ENCODE results near the gene APEH. TPM values are rescaled to one million over a fixed set of nuclear protein-coding genes. Genes with fewer than 3 reads are reported as not detected.

The APEH gene
- total RNA-seq, 1 donor from 2014 or later = 113 TPM

DNA sequence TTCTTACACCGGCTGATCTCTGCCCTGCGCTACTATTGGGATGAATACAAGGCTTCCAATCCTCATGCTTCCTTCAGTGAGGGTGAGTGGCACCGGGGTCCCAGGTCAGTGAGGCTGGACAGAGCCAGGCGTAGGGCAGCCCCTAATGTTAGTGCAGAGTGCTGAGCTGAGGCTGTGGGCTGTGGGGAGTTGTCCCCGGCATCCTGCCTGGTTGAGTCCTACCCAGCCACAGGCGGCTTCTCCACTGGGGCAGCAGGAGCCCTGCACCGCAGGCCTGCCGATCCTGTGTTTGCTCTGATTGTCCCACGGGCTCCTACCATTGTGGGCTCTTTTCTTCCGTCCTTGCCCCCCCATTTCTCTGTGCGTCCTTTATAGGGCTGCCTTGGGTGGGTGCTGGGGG is 28.5 kb downstream of the APEH start:
- POLR2A ChIA-PET = interaction anchor here (1.5 kb wide), 1 partner anchor 137 kb away, joined by 7 read pairs; no protein-coding TSS in a partner anchor
- Mint-ChIP-seq H3K27me3 (no peaks in the 10 kb centered on the region), H3K9me3 (no peaks in the 10 kb centered on the region), H3K36me3 (ENCODE audit: low read depth) (peaks cover 52% of the 10 kb centered on the region), H3K27ac (no peak overlapping the region), H3K4me1 (peaks cover 2% of the 10 kb centered on the region), H3K4me3 (no peak overlapping the region)
- ATAC-seq (ENCODE audit: low read depth) (no peak), DNase-seq (no peak)
- CTCF ChIA-PET = interaction anchor here (1.5 kb wide), 1 partner anchor 133 kb away, joined by 4 read pairs; no protein-coding TSS in a partner anchor
- TF ChIP-seq, protein P1, sequence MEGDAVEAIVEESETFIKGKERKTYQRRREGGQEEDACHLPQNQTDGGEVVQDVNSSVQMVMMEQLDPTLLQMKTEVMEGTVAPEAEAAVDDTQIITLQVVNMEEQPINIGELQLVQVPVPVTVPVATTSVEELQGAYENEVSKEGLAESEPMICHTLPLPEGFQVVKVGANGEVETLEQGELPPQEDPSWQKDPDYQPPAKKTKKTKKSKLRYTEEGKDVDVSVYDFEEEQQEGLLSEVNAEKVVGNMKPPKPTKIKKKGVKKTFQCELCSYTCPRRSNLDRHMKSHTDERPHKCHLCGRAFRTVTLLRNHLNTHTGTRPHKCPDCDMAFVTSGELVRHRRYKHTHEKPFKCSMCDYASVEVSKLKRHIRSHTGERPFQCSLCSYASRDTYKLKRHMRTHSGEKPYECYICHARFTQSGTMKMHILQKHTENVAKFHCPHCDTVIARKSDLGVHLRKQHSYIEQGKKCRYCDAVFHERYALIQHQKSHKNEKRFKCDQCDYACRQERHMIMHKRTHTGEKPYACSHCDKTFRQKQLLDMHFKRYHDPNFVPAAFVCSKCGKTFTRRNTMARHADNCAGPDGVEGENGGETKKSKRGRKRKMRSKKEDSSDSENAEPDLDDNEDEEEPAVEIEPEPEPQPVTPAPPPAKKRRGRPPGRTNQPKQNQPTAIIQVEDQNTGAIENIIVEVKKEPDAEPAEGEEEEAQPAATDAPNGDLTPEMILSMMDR (IDR thresholded peaks at IDR 0.05) = no peak
- intact Hi-C loops (cut with micrococcal nuclease) = loop anchor here (1.0 kb wide), 3 partner anchors 100 to 524 kb away; no protein-coding TSS in a partner anchor

DNA sequence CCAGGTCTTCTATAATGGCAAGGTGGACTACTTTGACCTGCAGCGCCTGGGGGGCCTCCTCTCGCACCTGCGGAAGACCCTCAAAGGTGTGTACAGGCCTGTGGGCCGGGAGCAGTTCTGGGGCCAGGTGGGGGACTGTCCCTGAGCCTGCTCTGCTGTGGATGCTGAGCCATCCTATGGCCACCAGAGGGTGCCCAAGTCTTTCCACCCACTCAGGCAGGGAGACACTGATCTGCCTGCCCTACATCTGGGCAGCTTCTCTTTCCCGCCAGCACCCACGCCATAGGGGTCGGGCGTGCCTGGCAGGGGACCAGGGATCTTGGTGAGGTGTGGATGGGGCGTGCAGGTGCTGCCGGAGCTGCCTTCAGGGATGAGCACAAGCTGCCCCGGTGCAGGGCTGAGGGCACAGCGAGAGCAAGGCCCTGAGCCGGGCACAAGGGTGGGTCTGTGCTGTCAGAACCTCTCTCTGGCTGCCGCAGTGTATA is 29.3 kb downstream of the APEH start:
- intact Hi-C loops (cut with micrococcal nuclease) = loop anchor here (1.0 kb wide), 3 partner anchors 99 to 523 kb away; no protein-coding TSS in a partner anchor
- no peaks in the 10 kb centered on the region for H3K9me3 Mint-ChIP-seq
- CTCF ChIA-PET = interaction anchor here (0.7 to 2.0 kb wide), 7 partner anchors 10 to 203 kb away, joined by 3 to 9 read pairs (median 5); partner anchors contain the start of gene AMIGO3
- H3K27me3 Mint-ChIP-seq = no peaks in the 10 kb centered on the region
- peaks cover 50% of the 10 kb centered on the region for H3K36me3 Mint-ChIP-seq (ENCODE audit: low read depth)
- ATAC-seq (ENCODE audit: low read depth) = peak; percentile 100
- H3K4me1 Mint-ChIP-seq = peaks cover 4% of the 10 kb centered on the region
- peak; percentile 54 for DNase-seq
- H3K4me3 Mint-ChIP-seq = no peak overlapping the region
- POLR2A ChIA-PET = interaction anchor here (1.5 kb wide), 1 partner anchor 136 kb away, joined by 7 read pairs; no protein-coding TSS in a partner anchor
- TF ChIP-seq, protein P1 (IDR thresholded peaks at IDR 0.05) = no peak
- H3K27ac Mint-ChIP-seq = peak overlapping the region; percentile 41

DNA sequence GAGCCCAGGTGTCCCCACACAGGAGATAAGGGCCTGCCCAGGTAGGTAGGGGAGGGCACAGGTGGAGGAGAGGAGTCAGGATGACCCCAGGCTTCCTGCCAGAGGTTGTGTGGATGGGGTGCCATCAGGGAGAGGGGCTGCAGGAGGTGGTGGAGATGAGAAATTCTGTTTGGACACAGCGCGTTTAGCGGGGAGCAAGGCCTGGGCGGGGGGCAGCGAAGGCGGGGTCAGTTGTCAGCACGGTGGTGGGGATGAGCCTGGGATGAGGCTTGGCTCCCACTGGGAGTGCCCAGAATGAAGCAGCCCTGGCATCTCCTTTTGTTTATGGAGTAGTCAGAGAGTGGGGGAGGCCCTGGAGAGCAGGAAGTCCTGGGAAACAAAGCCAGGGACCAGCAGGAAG is 29.8 kb downstream of the APEH start:
- H3K4me1 Mint-ChIP-seq = peaks cover 4% of the 10 kb centered on the region
- DNase-seq (no peak), ATAC-seq (ENCODE audit: low read depth) (no peak)
- intact Hi-C loops (cut with micrococcal nuclease) = loop anchor here (1.0 kb wide), 3 partner anchors 98 to 522 kb away; no protein-coding TSS in a partner anchor
- H3K36me3 Mint-ChIP-seq (ENCODE audit: low read depth) = peaks cover 47% of the 10 kb centered on the region
- H3K9me3 Mint-ChIP-seq = no peaks in the 10 kb centered on the region
- H3K4me3 Mint-ChIP-seq = no peak overlapping the region
- ChIA-PET POLR2A (no interaction called here), CTCF (interaction anchor here (0.7 to 2.0 kb wide), 7 partner anchors 9 to 202 kb away, joined by 3 to 9 read pairs (median 5); partner anchors contain the start of gene AMIGO3)
- no peak overlapping the region for H3K27ac Mint-ChIP-seq
- H3K27me3 Mint-ChIP-seq = no peaks in the 10 kb centered on the region
- TF ChIP-seq, protein P1 (IDR thresholded peaks at IDR 0.05) = no peak

DNA sequence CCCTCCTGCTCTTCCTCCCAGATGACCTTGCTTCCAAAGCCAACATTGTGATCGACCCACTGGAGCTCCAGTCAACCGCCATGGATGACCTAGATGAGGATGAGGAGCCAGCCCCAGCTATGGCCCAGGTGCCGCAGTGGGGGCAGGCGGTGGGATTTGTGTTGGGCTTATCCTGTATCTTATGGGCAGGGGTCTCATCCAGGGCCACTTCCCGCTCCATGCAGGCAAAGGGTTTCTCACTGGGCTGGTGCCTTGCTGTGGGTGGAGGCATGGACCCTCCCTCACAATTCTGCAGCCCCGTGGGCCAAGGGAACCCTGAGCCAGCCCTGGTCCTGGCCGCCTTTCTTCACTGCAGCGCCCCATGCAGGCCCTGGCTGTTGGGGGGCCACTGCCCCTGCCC is 30.5 kb downstream of the APEH start:
- peaks cover 44% of the 10 kb centered on the region for H3K36me3 Mint-ChIP-seq (ENCODE audit: low read depth)
- H3K4me1 Mint-ChIP-seq = peaks cover 4% of the 10 kb centered on the region
- ChIA-PET POLR2A (interaction anchor here (0.5 kb wide), 1 partner anchor 101 kb away, joined by 4 read pairs; no protein-coding TSS in a partner anchor), CTCF (interaction anchor here (2.0 kb wide), 2 partner anchors 134 to 165 kb away, joined by 8 to 9 read pairs; no protein-coding TSS in a partner anchor)
- no peak overlapping the region for H3K27ac Mint-ChIP-seq
- H3K4me3 Mint-ChIP-seq = no peak overlapping the region
- H3K27me3 Mint-ChIP-seq = no peaks in the 10 kb centered on the region
- no peaks in the 10 kb centered on the region for H3K9me3 Mint-ChIP-seq
- intact Hi-C loops (cut with micrococcal nuclease) = no loop called here
- TF ChIP-seq, protein P1 (IDR thresholded peaks at IDR 0.05) = no peak
- no peak for ATAC-seq (ENCODE audit: low read depth)
- no peak for DNase-seq

DNA sequence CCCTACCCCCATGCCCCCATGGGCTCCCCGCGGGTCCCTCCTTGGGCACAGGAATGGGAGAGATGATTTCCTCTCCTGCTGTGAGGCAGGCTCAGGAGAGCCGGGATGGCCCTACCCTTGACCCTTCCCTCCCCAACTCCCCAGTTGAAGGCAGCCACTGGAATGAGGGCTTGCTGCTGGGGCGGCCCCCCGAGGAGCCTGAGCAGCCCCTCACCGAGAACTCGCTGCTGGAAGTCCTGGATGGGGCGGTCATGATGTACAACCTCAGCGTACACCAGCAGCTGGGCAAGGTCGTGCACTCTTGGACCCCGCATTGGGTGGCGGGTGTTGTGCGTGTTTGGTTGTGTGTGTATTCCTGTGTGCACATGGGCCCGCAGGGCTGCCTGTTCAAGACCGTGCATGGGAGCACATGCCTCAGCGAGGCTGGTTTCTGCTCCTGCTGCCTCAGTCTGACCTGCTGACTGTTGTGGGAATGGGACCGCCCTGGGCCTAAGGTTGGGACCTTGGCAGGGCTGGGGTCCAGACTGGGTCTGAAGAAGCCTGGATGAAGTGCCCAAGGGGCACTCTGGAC is 31.3 kb downstream of the APEH start:
- Mint-ChIP-seq H3K4me3 (no peak overlapping the region), H3K9me3 (no peaks in the 10 kb centered on the region), H3K36me3 (ENCODE audit: low read depth) (peaks cover 41% of the 10 kb centered on the region), H3K4me1 (peaks cover 4% of the 10 kb centered on the region), H3K27ac (no peak overlapping the region), H3K27me3 (no peaks in the 10 kb centered on the region)
- TF ChIP-seq, protein P1 (IDR thresholded peaks at IDR 0.05) = no peak
- DNase-seq (no peak), ATAC-seq (ENCODE audit: low read depth) (no peak)
- ChIA-PET POLR2A (no interaction called here), CTCF (no interaction called here)
- intact Hi-C loops (cut with micrococcal nuclease) = no loop called here

Measured in activated B cell treated with CpG ODN at 0.5 μM for 24 hours (primary cell).